ENCODE data around the gene A2M.

A2M gene

DNA sequence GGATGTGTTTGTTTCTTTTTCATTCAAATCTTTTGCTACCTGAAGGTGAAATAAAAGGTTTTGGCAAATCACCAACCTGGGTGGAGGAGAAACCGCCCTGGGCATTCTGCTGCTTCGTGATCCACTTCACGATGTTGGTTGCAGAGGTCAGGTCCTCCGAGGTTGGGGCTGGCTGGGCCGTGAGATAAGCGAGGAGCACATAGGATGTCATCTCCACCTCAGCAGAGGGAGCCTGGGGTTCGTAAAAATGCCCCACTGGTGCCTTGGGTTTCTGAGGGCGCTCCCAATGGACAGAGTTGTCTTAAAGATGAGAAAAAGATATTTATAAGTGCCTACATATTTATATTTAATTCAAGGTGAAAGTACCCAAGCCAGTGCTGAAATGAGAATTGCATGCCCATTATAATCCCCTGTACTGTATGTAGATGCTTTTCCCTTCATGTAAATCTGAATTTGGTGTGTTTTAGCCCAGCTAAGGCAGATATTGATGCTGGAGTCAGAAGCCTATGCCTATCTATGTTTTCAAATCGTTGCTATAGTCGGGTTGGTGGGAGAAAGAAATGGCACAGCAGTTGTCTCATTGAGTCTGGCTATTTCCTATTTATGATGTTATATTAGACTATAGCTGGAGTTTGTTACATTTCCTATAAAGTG, 41.1 kb downstream of the A2M start:
- DNase-seq: no peak
- no peaks in the 10 kb centered on the region; the same call in none of the 2 replicates for H3K27me3 ChIP-seq
- no peaks in the 10 kb centered on the region for H3K4me1 ChIP-seq
- TF ChIP-seq, protein P1, sequence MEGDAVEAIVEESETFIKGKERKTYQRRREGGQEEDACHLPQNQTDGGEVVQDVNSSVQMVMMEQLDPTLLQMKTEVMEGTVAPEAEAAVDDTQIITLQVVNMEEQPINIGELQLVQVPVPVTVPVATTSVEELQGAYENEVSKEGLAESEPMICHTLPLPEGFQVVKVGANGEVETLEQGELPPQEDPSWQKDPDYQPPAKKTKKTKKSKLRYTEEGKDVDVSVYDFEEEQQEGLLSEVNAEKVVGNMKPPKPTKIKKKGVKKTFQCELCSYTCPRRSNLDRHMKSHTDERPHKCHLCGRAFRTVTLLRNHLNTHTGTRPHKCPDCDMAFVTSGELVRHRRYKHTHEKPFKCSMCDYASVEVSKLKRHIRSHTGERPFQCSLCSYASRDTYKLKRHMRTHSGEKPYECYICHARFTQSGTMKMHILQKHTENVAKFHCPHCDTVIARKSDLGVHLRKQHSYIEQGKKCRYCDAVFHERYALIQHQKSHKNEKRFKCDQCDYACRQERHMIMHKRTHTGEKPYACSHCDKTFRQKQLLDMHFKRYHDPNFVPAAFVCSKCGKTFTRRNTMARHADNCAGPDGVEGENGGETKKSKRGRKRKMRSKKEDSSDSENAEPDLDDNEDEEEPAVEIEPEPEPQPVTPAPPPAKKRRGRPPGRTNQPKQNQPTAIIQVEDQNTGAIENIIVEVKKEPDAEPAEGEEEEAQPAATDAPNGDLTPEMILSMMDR (IDR thresholded peaks at IDR 0.05; ENCODE audit: low read depth, low read length): no peak
- no peak overlapping the region for H3K4me3 ChIP-seq (ENCODE audit: low read depth, low read length)
- no peaks in the 10 kb centered on the region for H3K9me3 ChIP-seq
- H3K36me3 ChIP-seq: no peaks in the 10 kb centered on the region

DNA sequence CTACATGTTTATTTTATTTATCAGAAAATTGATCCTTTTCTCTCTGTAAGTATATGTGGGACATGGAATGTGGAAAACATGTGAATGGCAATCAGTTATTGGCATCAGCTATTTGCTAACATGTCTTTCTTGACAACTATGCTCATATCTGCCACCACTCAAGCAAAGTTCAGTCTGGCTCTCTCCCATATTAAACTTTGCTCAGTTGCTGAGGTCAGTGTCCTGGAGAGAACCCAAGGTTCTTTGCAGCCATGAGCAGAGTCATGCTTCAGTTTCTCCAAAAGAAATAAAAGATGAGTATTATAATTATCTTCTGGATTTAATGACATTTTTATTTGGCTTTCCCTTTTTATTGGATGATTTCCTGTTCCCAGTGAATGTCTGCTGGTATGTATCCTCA, 42.6 kb downstream of the A2M start:
- H3K4me1 ChIP-seq: no peaks in the 10 kb centered on the region
- TF ChIP-seq, protein P1 (IDR thresholded peaks at IDR 0.05; ENCODE audit: low read depth, low read length): no peak
- no peak for DNase-seq
- no peaks in the 10 kb centered on the region; the same call in none of the 2 replicates for H3K27me3 ChIP-seq
- no peaks in the 10 kb centered on the region for H3K9me3 ChIP-seq
- no peak overlapping the region for H3K4me3 ChIP-seq (ENCODE audit: low read depth, low read length)
- H3K36me3 ChIP-seq: no peaks in the 10 kb centered on the region

DNA sequence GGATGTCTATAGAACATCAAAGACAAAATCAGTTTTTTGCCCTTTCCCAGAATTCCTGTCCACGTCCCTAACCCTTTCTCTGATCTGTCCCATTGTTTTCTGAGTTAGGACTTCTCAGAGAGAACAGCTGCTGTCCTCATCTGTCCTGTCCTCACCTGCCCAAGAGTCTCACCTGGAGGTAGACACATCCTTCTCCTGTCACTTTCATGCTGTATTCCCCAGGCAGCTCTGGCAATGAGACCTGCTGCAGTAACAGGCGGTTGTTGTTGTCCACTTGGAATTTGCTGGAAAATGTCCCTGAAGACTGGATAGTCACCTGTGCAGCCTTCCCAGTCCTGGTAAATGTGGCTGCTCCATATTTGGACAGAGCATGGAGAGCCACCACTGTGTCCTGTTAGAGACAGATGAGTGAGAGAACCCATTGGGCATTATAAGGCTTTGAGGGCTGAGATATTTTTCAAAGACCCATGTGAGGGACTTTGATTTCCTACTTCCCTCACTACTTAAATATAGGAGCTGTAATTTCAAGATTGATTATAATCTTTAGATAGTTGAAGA, 43.2 kb downstream of the A2M start:
- TF ChIP-seq, protein P1 (IDR thresholded peaks at IDR 0.05; ENCODE audit: low read depth, low read length): no peak
- peaks cover 2% of the 10 kb centered on the region for H3K27me3 ChIP-seq
- H3K9me3 ChIP-seq: no peaks in the 10 kb centered on the region
- no peak for DNase-seq
- no peaks in the 10 kb centered on the region for H3K4me1 ChIP-seq
- no peak overlapping the region for H3K4me3 ChIP-seq (ENCODE audit: low read depth, low read length)
- H3K36me3 ChIP-seq: no peaks in the 10 kb centered on the region

DNA sequence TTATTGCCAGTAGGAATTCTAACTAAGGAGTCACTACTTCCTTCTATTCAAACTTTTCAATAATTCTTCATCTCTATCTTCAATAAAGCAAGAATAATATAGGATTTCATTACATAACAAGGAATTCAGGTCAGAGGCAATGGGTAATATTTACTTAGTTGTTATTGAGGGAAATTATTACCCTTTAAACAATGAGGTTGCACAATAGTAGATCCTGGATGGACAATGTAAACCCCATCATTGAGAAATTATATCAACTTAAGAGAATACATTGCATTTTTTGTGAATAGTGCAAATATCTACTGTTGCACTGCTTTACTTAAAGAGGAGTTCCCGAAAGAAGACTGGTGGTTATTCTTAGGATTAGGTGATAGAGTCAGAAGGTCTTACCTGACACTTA, 43.8 kb downstream of the A2M start:
- H3K4me3 ChIP-seq (ENCODE audit: low read depth, low read length): no peak overlapping the region
- H3K27me3 ChIP-seq: peaks cover 3% of the 10 kb centered on the region
- H3K36me3 ChIP-seq: no peaks in the 10 kb centered on the region
- H3K4me1 ChIP-seq: no peaks in the 10 kb centered on the region
- DNase-seq: no peak
- H3K9me3 ChIP-seq: no peaks in the 10 kb centered on the region
- TF ChIP-seq, protein P1 (IDR thresholded peaks at IDR 0.05; ENCODE audit: low read depth, low read length): no peak

DNA sequence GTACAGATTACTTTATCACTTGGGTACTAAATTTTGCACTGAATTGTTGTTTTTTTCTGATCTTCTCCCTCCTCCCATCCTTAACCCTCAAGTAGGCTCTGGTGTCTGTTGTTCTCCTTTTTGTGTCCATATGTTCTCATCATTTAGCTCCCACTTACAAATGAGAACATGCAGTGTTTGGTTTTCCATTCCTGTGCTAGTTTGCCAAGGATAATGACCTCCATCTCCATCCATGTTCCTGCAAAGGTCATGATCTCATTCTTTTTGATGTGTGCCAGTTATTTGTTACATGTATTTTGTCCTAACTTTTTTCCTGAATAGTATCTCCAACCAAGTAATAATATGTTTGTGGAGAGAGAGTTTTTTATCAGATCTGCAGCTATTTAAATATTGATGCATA, 44.2 kb downstream of the A2M start:
- Histone ChIP-seq H3K4me3 (ENCODE audit: low read depth, low read length) (no peak overlapping the region), H3K36me3 (no peaks in the 10 kb centered on the region), H3K27me3 (peaks cover 5% of the 10 kb centered on the region), H3K9me3 (no peaks in the 10 kb centered on the region), H3K4me1 (no peaks in the 10 kb centered on the region)
- DNase-seq: no peak
- TF ChIP-seq, protein P1 (IDR thresholded peaks at IDR 0.05; ENCODE audit: low read depth, low read length): no peak

DNA sequence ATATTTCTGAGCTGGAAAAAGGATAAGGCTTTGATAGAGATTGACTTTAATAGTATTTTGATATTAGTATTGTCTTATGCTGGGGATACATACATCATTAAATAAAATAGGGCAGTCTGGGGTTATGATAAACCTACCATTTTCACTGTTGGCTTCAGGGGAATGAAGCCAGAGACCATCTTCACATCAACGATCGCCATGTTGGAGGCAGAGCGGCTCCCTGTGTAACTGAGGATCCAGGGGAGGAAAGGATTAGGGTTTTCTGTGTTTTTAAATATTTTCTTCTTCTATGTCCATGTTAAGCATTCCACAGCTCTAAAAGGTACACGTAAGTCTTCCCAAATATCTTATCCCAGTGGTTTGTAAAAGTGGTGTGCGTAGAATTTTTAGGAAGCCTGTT, 45.4 kb downstream of the A2M start:
- TF ChIP-seq, protein P1 (IDR thresholded peaks at IDR 0.05; ENCODE audit: low read depth, low read length): no peak
- no peaks in the 10 kb centered on the region for H3K36me3 ChIP-seq
- H3K27me3 ChIP-seq: peaks cover 16% of the 10 kb centered on the region
- H3K4me3 ChIP-seq (ENCODE audit: low read depth, low read length): no peak overlapping the region
- H3K4me1 ChIP-seq: no peaks in the 10 kb centered on the region
- no peak for DNase-seq
- no peaks in the 10 kb centered on the region for H3K9me3 ChIP-seq
